Right atrium auricular region (tissue), 2 donors: ENCODE results near the gene SLC20A1. TPM values are rescaled to one million over a fixed set of nuclear protein-coding genes. Genes with fewer than 3 reads are reported as not detected.

ENCODE experiments used
- DNase-seq: peaks from one replicate; pipeline ENCODE4 v3.0.0-alpha.2; 2019; ENCODE audit warnings: low spot score
- H3K27ac ChIP-seq, 2 donors: fragments of 200-600 bp; sonication (generic); 1 replicate in 1 of 2; 2 replicates in 1 of 2; pipeline ENCODE4 v1.5.1; 2016 to 2019
- H3K27me3 ChIP-seq, 2 donors: fragments of 200-600 bp; sonication (generic); one replicate each; pipeline versions ENCODE4 v1.5.1 to v1.6.0; 2017 to 2019
- H3K36me3 ChIP-seq: fragments of 200-600 bp; sonication (generic); one replicate; pipeline ENCODE4 v1.5.1; 2016
- H3K4me1 ChIP-seq, 2 donors: fragments of 200-600 bp; sonication (generic); one replicate each; pipeline versions ENCODE4 v1.5.1 to v1.6.0; 2017 to 2019
- H3K4me3 ChIP-seq, 2 donors: fragments of 200-600 bp; sonication (generic); 1 replicate in 1 of 2; 2 replicates in 1 of 2; pipeline ENCODE4 v1.5.1; 2017 to 2019; ENCODE audit warnings: mild to moderate bottlenecking in 1 of 2, moderate library complexity in 1 of 2
- H3K9me3 ChIP-seq, 2 donors: fragments of 200-600 bp; sonication (generic); one replicate each; pipeline ENCODE4 v1.5.1; 2019
- total RNA-seq, 2 donors: library from RNA; depleted of rRNA; stranded (reverse); fragments of >200 nt; gene quantifications; one replicate each; pipeline ENCODE4 v1.1.0, GENCODE V29; 2016
- TF ChIP-seq, protein P1 (sequence below), 2 donors: fragments of 200-600 bp; sonication (generic); IDR thresholded peaks; one replicate each; pipeline ENCODE4 v1.5.1; 2019; ENCODE audit warnings: antibody characterized with exemption in 2 of 2

The SLC20A1 gene
- total RNA-seq, 2 donors from 2014 or later, result 16.8 to 19.7 TPM

DNA sequence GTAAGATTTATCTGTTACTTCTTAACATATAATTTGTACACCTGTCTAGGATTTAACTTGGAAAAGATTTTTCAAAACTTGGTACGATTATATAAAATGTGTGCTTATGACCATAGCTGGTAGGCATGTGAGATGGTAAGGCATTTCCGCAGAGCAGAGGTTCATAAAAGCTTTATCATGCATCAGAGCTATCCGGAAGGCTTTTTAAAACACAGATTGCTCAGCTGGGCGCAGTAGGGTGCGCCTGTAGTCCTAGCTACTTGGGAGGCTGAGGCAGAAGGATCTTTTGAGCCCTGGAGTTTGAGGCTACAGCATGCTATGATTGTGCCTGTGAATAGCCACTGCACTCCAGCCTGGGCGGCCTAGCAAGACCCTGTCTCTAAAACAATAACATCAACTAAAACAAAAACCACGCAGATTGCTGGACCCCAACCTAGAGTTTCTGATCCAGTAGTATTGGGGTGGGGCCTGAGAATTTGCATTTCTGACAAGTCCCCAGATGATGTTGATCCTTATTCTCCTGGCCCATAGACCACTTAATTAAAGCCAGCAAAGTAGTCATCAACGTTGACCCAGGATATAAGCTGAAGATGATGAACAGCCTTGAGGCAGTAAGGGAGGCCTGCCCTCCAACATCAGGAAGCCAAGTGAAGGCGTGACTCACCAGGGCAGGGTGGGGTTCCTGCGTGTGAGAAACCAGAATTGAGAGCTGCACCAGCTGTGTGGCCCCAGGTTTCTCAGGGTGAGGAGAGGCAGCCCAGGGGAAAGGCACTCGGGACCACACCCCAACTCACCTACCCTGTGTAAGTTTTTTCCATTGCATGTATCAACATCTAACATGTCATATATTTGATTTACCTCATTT is 21.6 kb upstream of the SLC20A1 start:
- no peak overlapping the region for H3K4me3 ChIP-seq
- no peaks in the 10 kb centered on the region for H3K9me3 ChIP-seq
- peak; percentile 73 for DNase-seq
- no peaks in the 10 kb centered on the region for H3K36me3 ChIP-seq
- no peaks in the 10 kb centered on the region for H3K27me3 ChIP-seq
- peaks cover 0 to 36% of the 10 kb centered on the region in 2 donors for H3K4me1 ChIP-seq
- no peak overlapping the region for H3K27ac ChIP-seq
- TF ChIP-seq, protein P1, sequence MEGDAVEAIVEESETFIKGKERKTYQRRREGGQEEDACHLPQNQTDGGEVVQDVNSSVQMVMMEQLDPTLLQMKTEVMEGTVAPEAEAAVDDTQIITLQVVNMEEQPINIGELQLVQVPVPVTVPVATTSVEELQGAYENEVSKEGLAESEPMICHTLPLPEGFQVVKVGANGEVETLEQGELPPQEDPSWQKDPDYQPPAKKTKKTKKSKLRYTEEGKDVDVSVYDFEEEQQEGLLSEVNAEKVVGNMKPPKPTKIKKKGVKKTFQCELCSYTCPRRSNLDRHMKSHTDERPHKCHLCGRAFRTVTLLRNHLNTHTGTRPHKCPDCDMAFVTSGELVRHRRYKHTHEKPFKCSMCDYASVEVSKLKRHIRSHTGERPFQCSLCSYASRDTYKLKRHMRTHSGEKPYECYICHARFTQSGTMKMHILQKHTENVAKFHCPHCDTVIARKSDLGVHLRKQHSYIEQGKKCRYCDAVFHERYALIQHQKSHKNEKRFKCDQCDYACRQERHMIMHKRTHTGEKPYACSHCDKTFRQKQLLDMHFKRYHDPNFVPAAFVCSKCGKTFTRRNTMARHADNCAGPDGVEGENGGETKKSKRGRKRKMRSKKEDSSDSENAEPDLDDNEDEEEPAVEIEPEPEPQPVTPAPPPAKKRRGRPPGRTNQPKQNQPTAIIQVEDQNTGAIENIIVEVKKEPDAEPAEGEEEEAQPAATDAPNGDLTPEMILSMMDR (IDR thresholded peaks at IDR 0.05), result no peak

DNA sequence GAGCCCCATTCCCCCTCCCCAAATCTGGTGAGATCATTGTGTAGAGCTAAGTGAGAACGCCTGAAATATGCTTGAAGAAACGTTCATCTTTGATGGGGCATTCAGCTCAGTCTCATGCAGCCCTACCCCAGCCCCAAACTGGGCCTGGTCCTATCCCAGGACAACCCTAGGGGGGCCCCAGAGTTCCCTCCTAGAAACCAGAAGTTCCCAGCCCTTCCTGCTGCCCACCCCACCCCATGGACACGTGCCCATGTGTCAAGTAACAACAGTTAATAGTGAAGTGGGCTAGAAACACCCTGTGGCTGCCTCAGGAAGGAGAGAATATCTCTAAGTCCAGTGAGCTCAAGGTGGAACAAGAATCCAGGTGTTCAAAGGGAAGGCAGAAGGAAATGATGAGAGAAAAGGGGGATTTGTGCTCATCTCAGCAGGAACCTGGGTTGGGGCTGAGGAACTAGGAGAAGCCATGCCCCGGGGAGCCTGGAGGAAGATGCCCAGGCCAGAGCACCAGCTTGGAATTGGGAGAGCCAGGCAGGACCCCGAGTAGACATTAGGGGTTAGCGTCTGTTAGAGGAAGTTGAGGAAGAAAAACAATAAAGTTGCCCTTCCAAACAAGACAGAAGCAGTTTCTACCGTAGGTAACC is 20.1 kb upstream of the SLC20A1 start:
- no peaks in the 10 kb centered on the region for H3K36me3 ChIP-seq
- peaks cover 0 to 40% of the 10 kb centered on the region in 2 donors for H3K4me1 ChIP-seq
- no peaks in the 10 kb centered on the region for H3K9me3 ChIP-seq
- peak overlapping the region in 1 of 2 donors; percentile 77 for H3K27ac ChIP-seq
- DNase-seq, result no peak
- TF ChIP-seq, protein P1 (IDR thresholded peaks at IDR 0.05), result no peak
- no peak overlapping the region for H3K4me3 ChIP-seq
- no peaks in the 10 kb centered on the region for H3K27me3 ChIP-seq

DNA sequence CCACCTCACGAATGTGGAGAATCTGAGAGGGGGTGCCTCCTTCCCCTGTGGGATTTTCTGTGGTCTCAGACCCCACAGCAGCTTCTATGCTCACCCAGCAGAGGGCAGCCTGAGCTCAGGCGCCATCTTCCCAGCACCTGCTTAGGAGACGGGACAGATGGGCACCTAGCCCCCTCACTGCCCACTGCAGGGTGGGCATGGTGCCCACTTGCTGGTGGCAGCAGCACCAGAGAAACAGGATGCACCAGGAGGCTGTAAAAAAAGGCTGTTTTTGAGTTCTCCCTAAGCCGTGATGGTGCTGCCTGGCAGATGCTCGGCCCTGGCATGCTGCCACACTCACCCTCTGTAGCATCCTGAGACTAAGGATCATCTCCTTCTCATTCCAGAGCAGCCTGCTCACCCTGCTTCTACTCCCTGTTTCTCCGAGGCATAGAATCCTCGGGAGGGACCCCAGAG is 19.1 kb upstream of the SLC20A1 start:
- Histone ChIP-seq H3K4me1 (peaks cover 0 to 51% of the 10 kb centered on the region in 2 donors), H3K27ac (peak overlapping the region; percentile 47 to 77), H3K9me3 (no peaks in the 10 kb centered on the region), H3K4me3 (peak overlapping the region in 1 of 2 donors; percentile 10), H3K27me3 (no peaks in the 10 kb centered on the region), H3K36me3 (no peaks in the 10 kb centered on the region)
- TF ChIP-seq, protein P1 (IDR thresholded peaks at IDR 0.05), result peak; percentile 68 to 90
- DNase-seq, result peak; percentile 70

DNA sequence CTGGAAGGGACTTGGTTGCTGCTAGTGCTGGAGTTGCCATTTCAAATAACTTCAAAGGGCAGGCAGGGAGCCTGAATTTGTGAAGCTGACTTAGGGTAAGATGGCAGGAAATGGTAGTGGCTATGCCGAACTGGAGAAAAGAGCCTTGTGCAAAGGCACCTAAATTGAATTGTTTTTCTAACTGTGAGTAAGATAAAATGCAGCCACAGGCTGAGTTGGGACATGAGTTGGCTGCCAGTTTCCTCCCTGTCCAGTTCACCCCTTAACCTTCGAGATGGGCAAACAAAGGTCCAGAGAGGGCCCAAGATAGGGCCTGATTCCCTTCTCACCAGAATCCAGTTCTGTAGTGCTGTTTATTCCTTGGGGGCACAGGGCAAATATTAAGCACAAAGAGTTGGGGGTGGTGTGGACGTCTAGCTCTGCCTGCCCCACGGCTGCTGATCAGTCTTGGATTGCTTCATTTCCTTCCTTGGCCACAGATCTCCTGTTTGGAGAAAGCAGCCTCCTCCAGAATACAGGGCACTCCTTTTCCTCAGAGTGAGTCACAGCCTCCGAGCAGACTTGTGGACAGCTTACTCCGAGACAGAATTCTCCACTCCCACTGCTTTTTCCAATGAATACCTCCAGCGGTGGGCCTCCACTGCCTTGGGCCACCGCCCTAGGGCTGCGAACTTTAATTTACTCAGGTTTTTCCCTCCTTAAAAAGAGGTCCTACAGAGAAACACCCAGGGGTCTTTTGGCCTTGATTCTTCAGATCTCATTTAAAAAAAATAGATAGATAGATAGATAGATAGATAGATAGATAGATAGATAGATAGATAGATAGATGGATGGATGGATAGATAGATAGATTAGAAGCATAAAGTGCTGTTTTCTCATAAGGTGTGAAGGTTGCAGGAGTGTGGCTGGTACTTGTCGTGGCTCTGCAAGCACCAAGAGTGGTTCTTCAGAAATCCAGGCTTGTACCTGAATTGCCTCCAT is 18.4 kb upstream of the SLC20A1 start:
- TF ChIP-seq, protein P1 (IDR thresholded peaks at IDR 0.05), result no peak
- peak; percentile 88 for DNase-seq

DNA sequence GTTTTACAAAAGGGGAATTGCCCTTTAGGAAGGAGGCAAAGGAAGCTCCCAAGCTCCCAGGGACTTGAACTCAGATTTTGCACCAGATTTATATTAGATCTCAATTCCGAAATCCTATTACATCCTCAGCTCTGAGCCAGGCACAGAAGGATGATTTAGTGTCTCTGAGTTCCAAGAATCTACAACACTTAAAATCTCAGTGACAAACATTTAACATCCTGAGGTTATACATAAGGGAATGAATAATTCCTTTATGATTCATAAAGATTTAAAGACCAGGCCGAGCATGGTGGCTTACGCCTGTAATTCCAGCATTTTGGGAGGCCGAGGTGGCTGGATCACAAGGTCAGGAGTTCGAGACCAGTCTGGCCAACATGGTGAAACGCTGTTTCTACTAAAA is 16.5 kb upstream of the SLC20A1 start:
- no peak overlapping the region for H3K27ac ChIP-seq
- H3K27me3 ChIP-seq, result no peaks in the 10 kb centered on the region
- H3K4me1 ChIP-seq, result peaks cover 0 to 45% of the 10 kb centered on the region in 2 donors
- DNase-seq, result no peak
- H3K4me3 ChIP-seq, result no peak overlapping the region
- H3K9me3 ChIP-seq, result no peaks in the 10 kb centered on the region
- no peaks in the 10 kb centered on the region for H3K36me3 ChIP-seq
- TF ChIP-seq, protein P1 (IDR thresholded peaks at IDR 0.05), result no peak

More for the DNA sequence above, 18.4 kb upstream of the SLC20A1 start:
- Histone ChIP-seq H3K4me1 (peaks cover 0 to 48% of the 10 kb centered on the region in 2 donors), H3K27ac (peak overlapping the region; percentile 47 to 77), H3K9me3 (no peaks in the 10 kb centered on the region), H3K4me3 (no peak overlapping the region), H3K27me3 (no peaks in the 10 kb centered on the region), H3K36me3 (no peaks in the 10 kb centered on the region)
